ENCODE measurements around the gene DUSP19.

The DUSP19 gene

GRCh38 chr2:183148955-183149354 lies 70.4 kb downstream of the DUSP19 start:
- H3K27me3 ChIP-seq (ENCODE audit: insufficient read depth, low read depth) = no peaks in the 10 kb centered on the region
- no peak overlapping the region for H3K4me3 ChIP-seq (IDR thresholded peaks at IDR 0.05; ENCODE audit: insufficient read depth, low read depth, low read length)
- H3K36me3 ChIP-seq (ENCODE audit: insufficient read depth) = 0 out of 2 replicates have a peak, but pooled peaks cover 4% of the 10 kb centered on the region
- no peak overlapping the region for H3K4me2 ChIP-seq
- H2AFZ ChIP-seq (ENCODE audit: low read depth) = no peak overlapping the region
- peaks cover 17% of the 10 kb centered on the region; the same call in 1 of the 2 replicates for H3K79me2 ChIP-seq (ENCODE audit: insufficient read depth, low read depth)
- H4K20me1 ChIP-seq (ENCODE audit: insufficient read depth) = no peaks in the 10 kb centered on the region
- H3K9ac ChIP-seq = no peak overlapping the region
- H3K27ac ChIP-seq = no peak overlapping the region
- no peaks in the 10 kb centered on the region for H3K4me1 ChIP-seq (ENCODE audit: low read depth, poor library complexity, severe bottlenecking)
- no peak for TF ChIP-seq CTCF (conservative IDR thresholded peaks at IDR 0.05; ENCODE audit: low read depth, low read length)

- no peak for TF ChIP-seq CTCF (conservative IDR thresholded peaks at IDR 0.05; ENCODE audit: low read depth, low read length)
- Histone ChIP-seq H3K4me3 (IDR thresholded peaks at IDR 0.05; ENCODE audit: insufficient read depth, low read depth, low read length) (no peak overlapping the region), H3K27me3 (ENCODE audit: insufficient read depth, low read depth) (no peaks in the 10 kb centered on the region), H2AFZ (ENCODE audit: low read depth) (no peak overlapping the region), H3K4me2 (no peak overlapping the region), H3K36me3 (ENCODE audit: insufficient read depth) (0 out of 2 replicates have a peak, but pooled peaks cover 4% of the 10 kb centered on the region), H3K27ac (no peak overlapping the region), H3K9ac (no peak overlapping the region), H3K79me2 (ENCODE audit: insufficient read depth, low read depth) (peaks cover 17% of the 10 kb centered on the region; the same call in 1 of the 2 replicates), H3K4me1 (ENCODE audit: low read depth, poor library complexity, severe bottlenecking) (no peaks in the 10 kb centered on the region), H4K20me1 (ENCODE audit: insufficient read depth) (no peaks in the 10 kb centered on the region)
Measured at GRCh38 chr2:183149489-183149888, 70.9 kb downstream of the DUSP19 start.

All from KMS-11 (cell line).